Neutrophil (primary cell): ENCODE results near the gene CDK5.

Source experiments
- H3K27ac ChIP-seq: fragments of 200-600 bp; sonication (generic); 2 replicates; pipeline ENCODE4 v1.5.1; 2016; ENCODE audit warnings: mild to moderate bottlenecking, moderate library complexity
- H3K27me3 ChIP-seq: fragments of 200-600 bp; sonication (generic); 2 replicates; pipeline ENCODE4 v1.6.0; 2016; ENCODE audit warnings: mild to moderate bottlenecking
- H3K36me3 ChIP-seq: fragments of 200-600 bp; sonication (generic); 2 replicates; pipeline ENCODE4 v1.5.1; 2017
- H3K4me1 ChIP-seq, 2 experiments: fragments of 200-600 bp in 1 of 2; sonication (generic) in 1 of 2; 1 replicate in 1 of 2; 2 replicates in 1 of 2; pipeline versions ENCODE4 v1.5.1 to v1.6.1; 2013 to 2016; ENCODE audit warnings: low read depth in 1 of 2, low read length in 1 of 2, mild to moderate bottlenecking in 1 of 2, moderate library complexity in 1 of 2; ENCODE audit not compliant: control insufficient read depth in 1 of 2, insufficient read depth in 1 of 2
- H3K4me3 ChIP-seq, 2 experiments: fragments of 200-600 bp in 1 of 2; sonication (generic) in 1 of 2; 1 replicate in 1 of 2; 2 replicates in 1 of 2; pipeline ENCODE4 v1.5.1; 2013 to 2016; ENCODE audit warnings: low read depth in 1 of 2, low read length in 1 of 2, mild to moderate bottlenecking in 1 of 2, moderate library complexity in 1 of 2
- H3K9me3 ChIP-seq: fragments of 200-600 bp; sonication (generic); 2 replicates; pipeline ENCODE4 v1.5.1; 2016
- CTCF ChIP-seq: fragments of 200-600 bp; sonication (generic); IDR thresholded peaks from 2 replicates; pipeline ENCODE4 v1.5.1; 2016; ENCODE audit warnings: antibody characterized with exemption

Gene CDK5

DNA sequence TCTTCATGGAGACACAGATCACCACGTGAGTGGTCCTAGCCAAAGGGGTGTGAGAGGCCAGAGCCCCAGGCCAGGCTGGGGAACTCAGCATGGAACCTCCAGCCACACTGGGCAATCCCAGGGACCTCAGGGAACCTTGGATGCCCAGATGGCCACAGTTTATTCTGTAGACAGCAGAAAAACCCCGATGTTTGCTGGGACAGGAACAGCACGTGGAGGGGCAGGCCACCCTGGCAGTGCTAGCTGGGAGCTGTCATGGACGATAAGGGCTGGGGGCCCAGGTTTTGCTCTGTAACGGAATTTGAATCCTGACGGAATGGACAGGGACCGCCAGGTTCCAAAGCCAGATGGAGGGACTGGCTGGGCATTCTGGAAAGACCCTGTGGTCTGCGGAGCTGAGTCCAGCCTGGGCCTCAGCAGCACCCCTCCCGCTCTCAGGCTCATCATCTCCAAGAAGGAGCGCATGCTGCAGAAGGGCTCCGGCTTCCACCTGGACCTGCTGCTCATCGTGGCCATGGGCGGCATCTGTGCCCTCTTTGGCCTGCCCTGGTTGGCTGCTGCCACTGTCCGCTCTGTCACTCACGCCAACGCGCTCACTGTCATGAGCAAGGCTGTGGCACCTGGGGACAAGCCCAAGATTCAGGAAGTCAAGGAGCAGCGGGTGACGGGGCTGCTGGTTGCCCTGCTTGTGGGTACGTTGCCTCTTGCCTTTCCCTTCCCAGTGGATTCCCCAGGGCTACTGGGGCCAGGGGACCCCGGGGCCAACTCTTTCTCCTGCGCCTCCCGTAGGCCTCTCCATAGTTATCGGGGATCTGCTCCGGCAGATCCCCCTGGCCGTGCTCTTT lies 17.3 kb upstream of the CDK5 start:
- Histone ChIP-seq H3K36me3 (peaks cover 75% of the 10 kb centered on the region), H3K9me3 (no peaks in the 10 kb centered on the region), H3K4me1 (peaks cover 8 to 9% of the 10 kb centered on the region in 2 experiments), H3K27ac (no peak overlapping the region), H3K27me3 (no peaks in the 10 kb centered on the region), H3K4me3 (no peak overlapping the region)
- TF ChIP-seq CTCF = no peak

GRCh38 chr7:151073990-151074389 lies 16.3 kb upstream of the CDK5 start:
- no peak for TF ChIP-seq CTCF
- Histone ChIP-seq H3K27me3 (no peaks in the 10 kb centered on the region), H3K4me3 (no peak overlapping the region), H3K9me3 (no peaks in the 10 kb centered on the region), H3K36me3 (peaks cover 85% of the 10 kb centered on the region), H3K4me1 (no peaks in the 10 kb centered on the region), H3K27ac (no peak overlapping the region)

DNA sequence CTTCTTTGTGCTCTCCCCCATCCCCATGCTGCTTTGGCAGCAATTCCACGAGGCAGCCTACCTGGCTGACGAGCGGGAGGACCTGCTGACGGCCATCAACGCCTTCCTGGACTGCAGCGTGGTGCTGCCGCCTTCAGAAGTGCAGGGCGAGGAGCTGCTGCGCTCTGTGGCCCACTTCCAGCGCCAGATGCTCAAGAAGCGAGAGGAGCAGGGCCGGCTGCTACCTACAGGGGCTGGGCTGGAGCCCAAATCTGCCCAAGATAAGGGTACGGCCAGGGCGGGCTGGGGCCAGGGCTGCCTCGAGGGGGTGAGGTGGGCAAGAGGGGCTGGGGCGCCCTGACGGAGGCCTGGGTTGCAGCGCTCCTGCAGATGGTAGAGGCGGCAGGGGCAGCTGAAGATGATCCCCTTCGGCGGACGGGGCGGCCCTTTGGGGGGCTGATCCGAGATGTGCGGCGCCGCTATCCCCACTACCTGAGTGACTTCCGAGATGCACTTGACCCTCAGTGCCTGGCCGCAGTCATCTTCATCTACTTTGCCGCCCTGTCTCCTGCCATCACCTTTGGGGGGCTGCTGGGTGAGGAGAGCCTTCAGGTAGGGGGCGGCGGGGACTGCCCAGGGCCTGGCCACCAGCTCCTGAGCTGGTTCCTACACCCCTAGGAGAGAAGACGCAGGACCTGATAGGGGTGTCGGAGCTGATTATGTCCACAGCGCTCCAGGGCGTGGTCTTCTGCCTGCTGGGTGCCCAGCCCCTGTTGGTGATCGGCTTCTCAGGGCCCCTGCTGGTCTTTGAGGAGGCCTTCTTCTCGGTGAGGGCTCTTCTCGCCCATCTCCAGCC lies 13.6 kb upstream of the CDK5 start:
- TF ChIP-seq CTCF = no peak
- H3K27me3 ChIP-seq = no peaks in the 10 kb centered on the region
- H3K4me1 ChIP-seq = no peaks in the 10 kb centered on the region
- no peak overlapping the region for H3K4me3 ChIP-seq
- no peak overlapping the region for H3K27ac ChIP-seq
- no peaks in the 10 kb centered on the region for H3K9me3 ChIP-seq
- H3K36me3 ChIP-seq = peaks cover 99% of the 10 kb centered on the region

DNA sequence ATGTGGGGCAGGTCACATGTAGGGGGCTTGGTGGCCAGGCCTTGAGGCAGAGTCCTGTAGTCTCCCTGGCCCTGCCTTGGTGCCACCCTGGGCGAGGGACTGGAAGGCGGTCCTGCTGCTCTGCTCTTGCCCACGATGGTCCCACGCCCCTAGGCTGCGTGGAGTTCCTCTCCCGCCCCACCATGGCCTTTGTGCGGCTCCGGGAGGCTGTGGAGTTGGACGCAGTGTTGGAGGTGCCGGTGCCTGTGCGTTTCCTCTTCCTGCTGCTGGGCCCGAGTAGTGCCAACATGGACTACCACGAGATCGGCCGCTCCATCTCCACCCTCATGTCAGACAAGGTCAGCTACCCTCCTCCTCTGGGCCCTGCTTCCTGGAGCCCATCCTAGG lies 12.9 kb upstream of the CDK5 start:
- no peak for TF ChIP-seq CTCF
- Histone ChIP-seq H3K27me3 (no peaks in the 10 kb centered on the region), H3K9me3 (no peaks in the 10 kb centered on the region), H3K36me3 (peaks cover 99% of the 10 kb centered on the region), H3K4me1 (no peaks in the 10 kb centered on the region), H3K27ac (no peak overlapping the region), H3K4me3 (no peak overlapping the region)

- Histone ChIP-seq H3K4me1 (no peaks in the 10 kb centered on the region), H3K4me3 (no peak overlapping the region), H3K27me3 (no peaks in the 10 kb centered on the region), H3K27ac (no peak overlapping the region), H3K9me3 (no peaks in the 10 kb centered on the region), H3K36me3 (peaks cover 99% of the 10 kb centered on the region)
- no peak for TF ChIP-seq CTCF
Measured at GRCh38 chr7:151069841-151070573, 12.3 kb upstream of the CDK5 start.
